Measurements from ENCODE around the gene SYT1. TPM values are rescaled to one million over a fixed set of nuclear protein-coding genes. Genes with fewer than 3 reads are reported as not detected.

Gene SYT1
- total and polyA plus RNA-seq, 2 of the 4 experiments (the other 2 are of a cell fraction): 2.8 to 3.0 TPM

DNA sequence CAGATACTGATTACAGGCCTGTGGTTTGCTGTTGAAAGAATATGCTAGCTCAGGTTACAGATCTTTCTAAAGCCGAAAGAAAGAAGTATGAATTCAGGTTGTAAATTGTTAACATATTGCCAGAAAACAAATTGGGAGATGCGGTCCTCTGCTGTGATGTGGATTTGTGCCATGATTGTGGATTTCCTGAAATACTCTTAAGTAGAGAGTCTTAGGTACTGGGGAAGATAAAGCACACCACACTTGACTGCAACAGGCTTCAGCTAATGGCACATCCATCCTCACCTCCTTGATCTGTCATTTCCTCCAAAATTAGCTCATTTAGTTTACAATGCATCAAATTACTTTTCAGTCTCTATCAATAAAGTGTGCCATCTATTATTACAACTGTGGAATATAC, 279.2 kb downstream of the SYT1 start:
- intact Hi-C loops (cut with micrococcal nuclease) (no loop called here), in situ Hi-C loops (cut with MboI; ENCODE audit: low sequenced_read_pairs) (no loop called here), dilution Hi-C loops (cut with HindIII; ENCODE audit: low sequenced_read_pairs, unreplicated experiment) (no loop called here)
- ChIA-PET POLR2A (ENCODE audit: unreplicated experiment) (no interaction called here), CTCF (interaction anchor here (0.9 kb wide), 1 partner anchor 50 kb away, joined by 3 read pairs; no protein-coding TSS in a partner anchor)
- H4K91ac ChIP-seq (ENCODE audit: insufficient read depth, low read depth, low read length): no peak overlapping the region
- no peak overlapping the region for H3K4ac ChIP-seq (ENCODE audit: low read depth, low read length)
- no peaks in the 10 kb centered on the region for H3K79me1 ChIP-seq (ENCODE audit: low read depth in 1 of 2, low read length in 2 of 2)
- no peaks in the 10 kb centered on the region for H3K27me3 ChIP-seq (ENCODE audit: control insufficient read depth, insufficient read depth, low read length)
- H3K14ac ChIP-seq (replicated peaks; ENCODE audit: low read depth, low read length): no peak overlapping the region
- H3K4me1 ChIP-seq (ENCODE audit: control insufficient read depth, insufficient read depth, low read length): no peaks in the 10 kb centered on the region
- no peak overlapping the region for H2AK5ac ChIP-seq (ENCODE audit: low read depth, low read length)
- no peaks in the 10 kb centered on the region for H3K9me1 ChIP-seq (ENCODE audit: insufficient read depth, low read length)
- no peak overlapping the region for H2BK20ac ChIP-seq (ENCODE audit: low read depth, low read length)
- no peak overlapping the region for H2BK120ac ChIP-seq (ENCODE audit: low read depth, low read length)
- no peak overlapping the region for H2BK5ac ChIP-seq (ENCODE audit: low read depth, low read length, poor library complexity, severe bottlenecking)
- no peak overlapping the region for H3K4me3 ChIP-seq (ENCODE audit: insufficient read depth, low read depth, low read length)
- TF ChIP-seq RCOR1 (IDR thresholded peaks at IDR 0.05; ENCODE audit: insufficient replicate concordance, low read length): no peak
- TF ChIP-seq, protein P1, sequence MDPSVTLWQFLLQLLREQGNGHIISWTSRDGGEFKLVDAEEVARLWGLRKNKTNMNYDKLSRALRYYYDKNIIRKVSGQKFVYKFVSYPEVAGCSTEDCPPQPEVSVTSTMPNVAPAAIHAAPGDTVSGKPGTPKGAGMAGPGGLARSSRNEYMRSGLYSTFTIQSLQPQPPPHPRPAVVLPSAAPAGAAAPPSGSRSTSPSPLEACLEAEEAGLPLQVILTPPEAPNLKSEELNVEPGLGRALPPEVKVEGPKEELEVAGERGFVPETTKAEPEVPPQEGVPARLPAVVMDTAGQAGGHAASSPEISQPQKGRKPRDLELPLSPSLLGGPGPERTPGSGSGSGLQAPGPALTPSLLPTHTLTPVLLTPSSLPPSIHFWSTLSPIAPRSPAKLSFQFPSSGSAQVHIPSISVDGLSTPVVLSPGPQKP (IDR thresholded peaks at IDR 0.05; ENCODE audit: borderline replicate concordance, low read depth, low read length): no peak
- TF ChIP-seq RFX5 (IDR thresholded peaks at IDR 0.05; ENCODE audit: low read depth, low read length): no peak
- H2BK15ac ChIP-seq (ENCODE audit: low read depth, low read length): no peak overlapping the region
- DNase-seq (no peak), ATAC-seq (ENCODE audit: low read depth) (no peak)
- no CpG with 5 or more reads among the region's 2 CpGs for WGBS, 2 experiments (ENCODE audit: extremely low coverage in 2 of 2, insufficient read length in 1 of 2)
- no peak overlapping the region for H3K9ac ChIP-seq (ENCODE audit: low read depth, low read length)
- no peaks in the 10 kb centered on the region for H3K9me3 ChIP-seq (ENCODE audit: control insufficient read depth, insufficient read depth, low read length)
- BruUV-seq (replicated peaks): no TSS peak
- no peak overlapping the region for H2AK9ac ChIP-seq (replicated peaks; ENCODE audit: low read depth, low read length, poor library complexity)
- H3K4me2 ChIP-seq (ENCODE audit: low read depth, low read length): no peak overlapping the region
- no peak overlapping the region for H4K8ac ChIP-seq (ENCODE audit: low read depth in 2 of 2, low read length in 2 of 2)
- H3K36me3 ChIP-seq (ENCODE audit: control insufficient read depth, insufficient read depth, low read length): no peaks in the 10 kb centered on the region
- H4K5ac ChIP-seq (ENCODE audit: low read depth, low read length): no peak overlapping the region
- no peak overlapping the region for H2AFZ ChIP-seq (replicated peaks; ENCODE audit: low read length, poor library complexity)
- H3K23ac ChIP-seq (ENCODE audit: low read depth, low read length): no peak overlapping the region
- no peak overlapping the region for H3K27ac ChIP-seq (ENCODE audit: insufficient read depth, low read length)
- no peak overlapping the region for H3K56ac ChIP-seq (ENCODE audit: extremely low read depth, insufficient read depth, low read length)
- H4K20me1 ChIP-seq (ENCODE audit: insufficient read depth, low read length): no peaks in the 10 kb centered on the region
- no peak overlapping the region for H3K18ac ChIP-seq (ENCODE audit: low read depth, low read length)
